GM12864 (cell line): ENCODE measurements around the gene ALDH5A1.

ENCODE experiments used
- DNase-seq: peaks from one replicate; pipeline ENCODE4 v3.0.0-alpha.2; 2011; ENCODE audit warnings: low read depth
- H3K4me3 ChIP-seq: 2 replicates; pipeline ENCODE4 v1.5.1; 2011; ENCODE audit warnings: mild to moderate bottlenecking, low read depth, low read length, control low read depth
- TF ChIP-seq, protein P1 (sequence below): IDR thresholded peaks from 2 replicates; pipeline ENCODE4 v1.5.1; 2011; ENCODE audit warnings: low read depth, mild to moderate bottlenecking, moderate library complexity, low read length, control low read depth, inconsistent platforms; ENCODE audit errors: missing control alignments

The ALDH5A1 gene

DNA sequence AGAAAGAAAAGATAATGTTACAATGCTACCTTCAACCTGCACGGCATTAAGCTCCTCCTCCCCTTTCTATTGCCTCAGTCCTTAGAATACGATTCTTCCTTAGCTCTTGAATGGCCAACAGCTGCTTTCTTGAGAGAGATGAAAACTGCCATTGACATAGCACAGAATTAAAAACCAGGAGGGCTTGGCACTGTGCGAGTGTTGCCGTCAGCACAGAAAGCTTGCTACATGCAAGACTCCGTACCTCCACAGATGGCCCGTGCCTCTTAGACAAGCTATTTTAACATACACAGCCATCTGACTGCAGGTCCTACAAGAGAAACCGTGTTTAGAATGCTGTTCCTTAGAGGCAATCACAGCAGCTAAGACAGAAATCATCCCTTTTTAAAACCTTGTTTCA is 51.7 kb downstream of the ALDH5A1 start:
- TF ChIP-seq, protein P1, sequence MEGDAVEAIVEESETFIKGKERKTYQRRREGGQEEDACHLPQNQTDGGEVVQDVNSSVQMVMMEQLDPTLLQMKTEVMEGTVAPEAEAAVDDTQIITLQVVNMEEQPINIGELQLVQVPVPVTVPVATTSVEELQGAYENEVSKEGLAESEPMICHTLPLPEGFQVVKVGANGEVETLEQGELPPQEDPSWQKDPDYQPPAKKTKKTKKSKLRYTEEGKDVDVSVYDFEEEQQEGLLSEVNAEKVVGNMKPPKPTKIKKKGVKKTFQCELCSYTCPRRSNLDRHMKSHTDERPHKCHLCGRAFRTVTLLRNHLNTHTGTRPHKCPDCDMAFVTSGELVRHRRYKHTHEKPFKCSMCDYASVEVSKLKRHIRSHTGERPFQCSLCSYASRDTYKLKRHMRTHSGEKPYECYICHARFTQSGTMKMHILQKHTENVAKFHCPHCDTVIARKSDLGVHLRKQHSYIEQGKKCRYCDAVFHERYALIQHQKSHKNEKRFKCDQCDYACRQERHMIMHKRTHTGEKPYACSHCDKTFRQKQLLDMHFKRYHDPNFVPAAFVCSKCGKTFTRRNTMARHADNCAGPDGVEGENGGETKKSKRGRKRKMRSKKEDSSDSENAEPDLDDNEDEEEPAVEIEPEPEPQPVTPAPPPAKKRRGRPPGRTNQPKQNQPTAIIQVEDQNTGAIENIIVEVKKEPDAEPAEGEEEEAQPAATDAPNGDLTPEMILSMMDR: no peak

GRCh38 chr6:24547243-24547642 is 52.5 kb downstream of the ALDH5A1 start:
- no peak overlapping the region for H3K4me3 ChIP-seq
- TF ChIP-seq, protein P1: peak; percentile 16
- no peak for DNase-seq

More for the DNA sequence above, 51.7 kb downstream of the ALDH5A1 start:
- DNase-seq: no peak
- no peak overlapping the region for H3K4me3 ChIP-seq

GRCh38 chr6:24549158-24549557 is 54.4 kb downstream of the ALDH5A1 start:
- DNase-seq: no peak
- no peak overlapping the region for H3K4me3 ChIP-seq
- TF ChIP-seq, protein P1: no peak

DNA sequence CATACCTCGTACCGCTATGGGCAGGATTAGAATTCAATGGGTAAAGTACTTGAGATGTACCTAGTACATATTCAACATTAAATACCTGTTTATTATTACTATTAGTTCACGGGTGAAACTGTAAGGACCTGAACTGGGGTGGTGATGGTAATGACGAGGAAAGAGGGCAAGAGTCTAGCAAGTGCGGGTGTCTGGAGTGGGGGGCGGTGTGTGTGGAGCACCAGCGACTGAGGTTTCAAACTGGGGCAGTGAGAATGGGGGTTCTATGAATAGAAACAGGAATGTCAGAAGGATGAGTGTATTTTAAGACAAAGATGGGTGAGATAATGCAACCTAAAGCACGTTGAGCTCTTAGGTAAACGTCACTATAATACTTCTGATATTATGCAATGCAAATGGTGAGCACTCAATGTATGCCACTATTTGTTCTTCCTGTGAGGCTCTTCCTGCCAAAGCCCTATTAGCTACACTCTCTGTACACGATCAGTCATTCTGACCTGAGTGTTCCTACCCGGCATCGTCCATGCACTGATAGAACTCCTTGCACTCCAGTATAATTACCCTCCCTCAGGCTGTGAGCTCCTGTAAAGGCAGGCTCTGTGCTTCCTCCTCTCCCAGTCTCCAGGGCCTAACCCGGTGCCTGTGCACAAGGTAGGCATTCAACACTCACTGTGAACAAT is 55.0 kb downstream of the ALDH5A1 start:
- TF ChIP-seq, protein P1: no peak
- DNase-seq: no peak
- no peak overlapping the region for H3K4me3 ChIP-seq

DNA sequence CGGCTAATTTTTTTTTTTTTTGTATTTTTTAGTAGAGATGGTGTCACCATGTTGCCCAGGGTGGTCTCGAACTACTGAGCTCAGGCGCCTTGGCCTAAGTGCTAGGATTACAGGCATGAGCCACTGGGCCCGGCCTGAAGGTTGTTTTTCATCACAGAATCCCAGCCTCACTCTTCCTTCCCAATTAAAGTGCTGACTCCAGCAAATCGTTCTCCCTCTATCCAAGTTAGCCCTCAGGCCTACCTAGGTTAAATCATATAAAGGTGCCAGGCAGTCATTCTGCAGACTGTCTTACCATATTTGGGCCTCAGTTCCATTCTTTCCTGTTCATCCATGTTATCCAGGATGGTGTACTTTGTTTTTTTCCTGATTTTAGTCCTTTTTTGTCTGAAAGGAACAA is 56.4 kb downstream of the ALDH5A1 start:
- DNase-seq: no peak
- H3K4me3 ChIP-seq: no peak overlapping the region
- TF ChIP-seq, protein P1: no peak

DNA sequence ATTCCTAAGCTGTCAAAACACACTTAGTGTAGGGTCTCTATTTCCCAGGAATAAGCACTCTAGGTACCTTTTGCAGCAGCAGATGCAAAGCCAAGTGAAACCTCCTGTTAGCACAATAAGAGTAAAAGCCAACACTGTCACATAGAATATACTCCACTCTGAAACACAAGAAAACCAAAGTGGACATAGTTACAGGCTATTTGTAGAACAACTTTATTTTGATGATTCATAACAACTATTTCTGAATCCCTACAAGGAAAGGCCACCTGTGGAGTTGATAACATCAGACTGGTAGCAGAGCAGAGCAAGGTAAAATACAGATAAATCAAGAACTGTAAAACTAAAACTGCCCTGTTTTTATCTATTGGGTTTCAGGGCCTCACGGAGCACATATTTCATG is 59.7 kb downstream of the ALDH5A1 start:
- TF ChIP-seq, protein P1: no peak
- no peak overlapping the region for H3K4me3 ChIP-seq
- no peak for DNase-seq

GRCh38 chr6:24558516-24558915 is 63.7 kb downstream of the ALDH5A1 start:
- TF ChIP-seq, protein P1: no peak
- DNase-seq: no peak
- no peak overlapping the region for H3K4me3 ChIP-seq
